HG03354 (cell line): ENCODE results near the gene PLPP3.

Experiments
- ATAC-seq: cut with Tn5 transposase; IDR thresholded peaks from one replicate; pipeline ENCODE4 v1.9.1; 2021; ENCODE audit warnings: mild to moderate bottlenecking; ENCODE audit not compliant: unreplicated experiment, poor library complexity, severe bottlenecking

PLPP3 gene

DNA sequence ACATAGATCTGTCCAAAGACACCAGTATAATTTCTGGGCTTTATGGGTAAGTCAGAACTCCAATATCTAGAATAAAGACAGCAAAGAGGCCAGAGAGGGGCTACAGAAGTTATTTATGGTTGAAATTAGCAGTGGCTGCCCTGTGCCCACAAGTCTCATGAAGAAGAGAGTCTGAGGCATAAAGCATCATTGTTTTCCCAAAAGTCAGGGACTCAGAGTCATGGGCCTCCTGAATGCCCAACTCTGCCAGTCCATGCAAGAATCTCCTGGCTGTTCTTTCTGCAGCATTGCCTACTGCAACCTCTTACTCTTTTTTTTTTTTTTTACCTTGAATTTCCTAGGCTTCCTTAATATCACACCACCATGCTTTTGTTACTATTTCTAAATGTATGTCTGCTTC, 49.6 kb downstream of the PLPP3 start:
- ATAC-seq = no peak

DNA sequence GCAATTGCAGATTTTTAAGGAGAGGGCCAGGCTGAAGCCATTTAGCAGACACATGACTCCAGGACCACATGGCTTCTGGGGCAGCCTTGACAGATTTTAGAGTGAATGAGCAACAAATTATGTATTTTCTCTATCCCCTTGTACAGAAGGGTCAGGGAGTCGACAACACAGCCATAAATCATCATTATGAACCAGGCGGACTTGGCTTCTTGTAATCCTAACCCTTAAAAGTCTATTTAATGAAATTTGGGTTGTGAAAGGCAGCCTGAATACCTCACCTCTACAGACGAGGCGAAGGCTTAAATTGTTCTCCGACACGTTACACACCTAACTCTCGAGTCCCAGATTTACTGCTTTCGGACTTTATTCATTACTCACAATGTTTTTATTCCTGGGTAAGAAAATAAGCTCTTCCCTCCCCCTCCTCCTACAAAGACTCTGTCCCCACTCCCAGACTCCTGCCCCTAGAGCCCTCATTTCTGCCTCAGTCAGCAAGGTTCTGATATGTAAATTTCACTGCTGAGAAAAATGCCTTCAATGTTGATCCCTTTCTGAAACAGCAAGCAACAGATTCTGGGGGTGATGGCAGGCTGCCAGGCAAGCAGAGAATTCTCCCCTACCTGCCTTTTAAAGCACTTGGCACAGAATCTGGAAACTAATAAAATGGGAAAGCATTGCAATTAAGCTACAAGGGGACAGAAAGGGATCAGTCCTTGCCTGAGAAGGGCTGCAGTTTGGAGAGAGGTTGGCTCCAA, 51.6 kb downstream of the PLPP3 start:
- no peak for ATAC-seq

GRCh38 chr1:56526571-56527174, 52.7 kb downstream of the PLPP3 start:
- peak; percentile 79 for ATAC-seq

DNA sequence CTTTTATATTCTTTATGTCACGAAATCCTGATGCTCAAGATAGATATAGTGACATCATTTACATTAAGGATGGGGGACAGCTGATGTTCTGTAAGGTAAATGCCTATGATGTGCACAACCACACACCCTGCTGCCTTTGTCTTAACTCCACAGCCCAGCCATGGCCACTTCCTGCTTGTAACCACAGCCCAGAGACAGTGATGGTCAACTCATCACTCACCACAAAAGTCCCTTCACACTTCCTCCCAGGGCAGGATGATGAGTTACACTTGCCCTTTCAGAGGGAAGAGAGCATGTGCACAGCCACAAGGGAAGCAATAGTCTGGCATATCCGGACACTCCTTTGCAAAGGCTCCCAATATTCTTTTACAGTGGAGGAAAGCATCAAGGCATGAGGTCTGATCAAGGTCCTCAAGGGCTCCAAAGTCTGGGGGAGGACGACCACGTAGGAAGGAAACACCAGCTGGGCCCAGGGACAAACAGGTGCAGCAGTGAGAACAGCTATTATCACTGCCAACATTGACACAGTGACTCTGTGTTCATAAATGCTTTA, 53.8 kb downstream of the PLPP3 start:
- peak; percentile 86 for ATAC-seq

DNA sequence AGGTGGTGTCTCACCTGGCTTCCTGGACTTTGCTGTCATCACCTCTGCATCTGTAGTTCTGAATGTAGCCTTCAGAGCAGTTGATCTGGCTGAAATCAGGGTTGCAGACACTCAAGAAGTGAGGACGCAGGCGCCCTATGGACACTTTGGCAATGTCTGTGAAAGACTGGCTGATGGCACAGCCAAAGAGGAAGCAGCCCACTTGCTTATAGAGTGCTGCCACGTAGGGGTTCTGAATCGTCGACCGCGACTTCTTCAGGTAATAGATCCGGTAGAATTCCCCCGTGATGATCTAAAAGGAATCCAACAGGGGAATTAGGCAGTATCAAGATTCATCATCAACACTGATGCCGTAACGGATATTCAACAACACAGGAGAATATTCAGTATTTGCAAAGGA, 55.1 kb downstream of the PLPP3 start:
- ATAC-seq = no peak

DNA sequence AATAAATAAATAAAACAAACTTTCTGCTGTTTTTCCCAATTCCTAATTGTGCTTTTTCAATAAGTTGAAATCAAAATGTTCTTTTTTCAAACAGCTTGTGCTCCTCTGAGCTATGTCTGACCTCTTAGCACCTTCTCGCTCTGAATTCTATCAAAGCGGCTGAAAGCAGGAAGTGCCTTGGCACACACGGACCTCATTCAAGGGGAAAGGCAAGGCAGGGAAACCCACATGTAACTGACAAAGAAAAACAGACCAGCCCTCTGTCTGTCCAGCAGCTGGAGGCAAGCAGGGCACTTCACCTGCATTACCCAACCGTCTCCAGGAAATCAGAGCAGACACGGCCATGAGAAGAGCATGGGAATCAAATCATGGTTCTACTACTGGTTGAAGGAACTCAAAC, 56.7 kb downstream of the PLPP3 start:
- ATAC-seq = no peak

DNA sequence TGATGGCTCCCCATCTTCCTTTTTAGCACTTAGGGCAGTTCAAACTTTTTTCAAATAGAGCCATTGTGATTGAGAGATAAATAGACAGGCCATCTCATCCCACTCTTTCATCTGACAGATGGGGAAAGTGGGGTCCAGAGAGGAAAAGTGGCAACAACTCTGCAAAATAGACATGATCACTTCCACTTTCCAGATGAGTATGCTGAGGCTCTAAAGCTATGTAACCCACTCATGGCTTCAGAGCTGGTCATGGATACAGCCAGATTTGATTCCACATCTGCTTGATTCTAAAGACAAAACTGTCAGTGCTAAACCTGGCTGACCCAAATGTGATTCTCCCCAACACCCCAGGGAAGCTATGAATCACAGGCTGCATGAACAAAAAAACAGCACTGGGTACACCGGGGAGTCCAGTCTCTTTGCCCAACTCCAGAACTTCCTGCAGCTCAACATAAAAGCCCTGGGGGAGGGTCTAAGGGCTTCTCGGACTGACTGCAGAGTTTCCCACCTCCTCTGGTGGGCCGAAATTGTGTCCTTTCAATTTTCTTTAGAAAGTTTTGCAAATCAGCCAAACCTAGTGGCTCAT, 59.3 kb downstream of the PLPP3 start:
- no peak for ATAC-seq

DNA sequence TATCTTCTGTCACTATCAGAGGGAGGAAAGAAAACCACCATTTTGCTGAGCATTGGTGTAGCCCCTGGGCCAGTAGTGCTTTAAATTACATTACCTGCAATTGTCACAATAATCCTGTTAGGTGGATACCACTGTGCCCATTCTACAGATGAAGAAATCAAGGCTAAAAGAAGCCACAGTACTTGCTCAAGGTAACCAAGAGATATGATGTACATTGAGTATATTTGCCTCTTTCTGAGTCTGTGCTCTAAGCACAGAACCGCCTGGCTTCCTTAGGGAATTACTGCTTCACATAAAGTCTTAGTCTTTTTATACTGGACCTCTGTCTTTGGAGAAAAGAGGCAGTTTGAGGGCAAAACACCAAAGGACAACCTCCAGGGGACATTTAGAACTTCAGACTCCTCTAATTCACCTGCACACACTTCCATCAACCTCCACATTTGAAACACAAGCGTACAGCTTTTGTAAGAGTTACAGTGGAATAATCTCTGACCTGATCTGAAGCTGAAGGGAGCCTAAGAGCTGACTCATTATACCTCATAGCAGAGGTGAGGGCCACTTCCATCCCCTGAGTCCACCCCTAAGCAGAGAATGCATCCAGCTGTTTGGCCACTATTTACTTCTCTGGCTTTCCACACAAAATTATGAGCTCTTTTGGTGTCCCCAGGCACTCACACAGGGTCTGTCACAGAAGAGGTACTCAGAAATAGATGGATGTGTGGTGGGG, 61.8 kb downstream of the PLPP3 start:
- no peak for ATAC-seq

GRCh38 chr1:56516539-56517252, 62.7 kb downstream of the PLPP3 start:
- ATAC-seq = peak; percentile 95

DNA sequence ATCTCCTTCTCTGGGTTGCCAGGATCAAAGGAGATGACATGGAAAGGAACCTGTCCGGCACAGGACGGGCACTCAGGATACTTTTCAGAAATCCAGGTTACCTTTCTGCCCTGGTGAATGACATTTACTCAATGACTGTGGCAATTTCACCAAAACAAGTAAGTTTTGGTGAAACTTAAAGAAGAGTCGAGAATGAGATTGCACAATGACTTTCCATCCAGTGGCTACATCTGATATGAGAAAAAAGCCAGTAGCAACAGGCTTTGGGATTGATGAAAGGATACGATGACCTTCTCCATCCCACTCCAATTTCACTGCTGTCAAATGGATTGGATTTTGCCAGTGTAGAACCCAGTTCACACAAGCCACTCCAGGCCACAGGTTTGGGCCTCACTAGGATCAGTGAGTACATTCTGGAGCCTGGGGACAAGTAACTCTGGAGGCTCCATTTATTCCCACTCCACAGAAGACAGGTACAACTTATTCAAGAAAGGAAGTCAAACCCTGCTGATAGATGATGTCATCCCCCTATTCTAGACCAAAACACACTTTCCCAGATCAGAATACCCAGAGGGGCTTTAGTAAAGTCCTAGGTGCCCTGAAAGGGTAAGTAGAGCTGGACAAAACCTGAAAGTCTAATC, 63.3 kb downstream of the PLPP3 start:
- ATAC-seq = no peak

- ATAC-seq = no peak
Measured at GRCh38 chr1:56512724-56513494, 66.5 kb downstream of the PLPP3 start.

DNA sequence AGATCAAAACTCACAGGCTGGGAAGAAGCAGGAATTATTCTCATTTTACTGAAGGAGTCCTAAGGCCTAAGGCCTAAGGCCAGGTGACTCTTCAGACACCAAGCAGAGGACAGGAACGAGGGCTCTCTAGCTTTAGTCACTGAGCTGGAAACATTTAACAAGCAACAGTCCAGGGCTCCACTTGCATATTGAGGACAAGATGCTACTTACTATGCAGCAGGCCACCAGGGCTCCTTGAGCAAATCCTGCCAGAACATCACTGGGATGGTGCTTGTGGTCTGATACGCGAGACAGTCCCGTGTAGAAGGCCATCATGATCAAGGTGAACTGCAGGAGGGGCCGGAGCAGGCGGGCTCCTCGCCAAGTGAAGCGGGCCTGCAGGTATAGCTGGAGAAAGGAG, 67.6 kb downstream of the PLPP3 start:
- ATAC-seq = no peak

DNA sequence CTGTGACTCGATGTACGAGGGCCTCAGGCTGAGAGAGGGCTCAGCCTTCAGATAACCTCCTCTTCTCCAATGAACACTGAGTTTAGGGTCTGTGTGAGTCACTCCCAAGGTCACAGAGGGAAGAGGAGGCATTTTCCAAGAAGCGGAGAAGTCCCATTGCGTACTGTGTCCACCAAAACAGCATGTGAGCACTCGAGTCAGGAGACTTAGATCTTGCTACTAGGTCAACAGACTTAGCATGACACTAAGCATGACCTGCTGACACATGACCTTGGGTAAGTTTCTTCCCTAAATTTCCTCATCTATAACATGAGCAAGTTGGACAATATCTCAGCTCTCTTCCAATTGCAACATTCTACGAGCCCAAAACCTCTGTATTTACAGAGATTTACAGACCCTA, 68.0 kb downstream of the PLPP3 start:
- ATAC-seq = no peak

GRCh38 chr1:56510642-56511021, 68.7 kb downstream of the PLPP3 start:
- no peak for ATAC-seq

DNA sequence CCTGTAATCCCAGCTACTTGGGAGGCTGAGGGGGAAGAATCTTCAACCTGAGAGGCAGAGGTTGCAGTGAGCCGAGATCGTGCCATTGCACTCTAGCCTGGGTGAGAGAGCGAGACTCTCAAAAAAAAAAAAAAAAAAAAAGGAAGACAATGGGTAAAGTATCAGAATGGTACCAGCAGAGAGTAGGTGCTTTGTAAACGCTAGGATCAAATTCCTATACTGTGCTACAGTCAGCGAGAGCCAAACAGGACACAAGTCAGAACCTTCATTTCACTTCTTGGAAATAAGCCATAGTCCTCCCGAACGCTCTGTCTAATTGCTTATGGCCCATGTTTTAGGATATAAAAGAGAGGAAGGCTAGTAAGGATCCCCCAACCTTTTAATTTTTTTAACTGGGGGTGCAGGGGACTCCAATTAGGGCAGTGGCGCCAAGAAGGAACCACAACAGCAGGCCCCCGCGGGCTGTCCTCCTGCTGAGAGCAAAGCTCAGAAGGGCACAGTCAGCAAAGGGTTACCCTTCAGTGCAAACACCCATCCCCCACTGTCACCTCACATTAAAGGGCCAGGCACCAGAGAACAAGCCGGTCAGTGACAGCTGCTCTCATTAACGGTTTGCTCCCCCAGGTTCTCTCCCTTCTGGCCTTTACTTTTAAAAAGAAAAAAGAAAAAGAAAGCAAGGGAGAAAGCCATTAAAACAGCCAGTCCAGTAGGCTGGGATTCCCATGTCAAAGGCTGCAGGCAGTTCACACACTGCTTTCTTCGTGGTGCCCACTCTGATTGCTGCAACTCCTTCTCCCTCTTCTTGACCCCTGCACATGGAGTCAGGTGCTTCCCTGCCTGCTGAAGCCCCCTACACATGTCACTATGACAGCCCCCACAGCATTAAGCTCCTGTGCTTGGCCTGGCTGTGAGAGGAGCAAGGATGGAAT, 69.4 kb downstream of the PLPP3 start:
- ATAC-seq = no peak

GRCh38 chr1:56508523-56508983, 70.8 kb downstream of the PLPP3 start:
- no peak for ATAC-seq

DNA sequence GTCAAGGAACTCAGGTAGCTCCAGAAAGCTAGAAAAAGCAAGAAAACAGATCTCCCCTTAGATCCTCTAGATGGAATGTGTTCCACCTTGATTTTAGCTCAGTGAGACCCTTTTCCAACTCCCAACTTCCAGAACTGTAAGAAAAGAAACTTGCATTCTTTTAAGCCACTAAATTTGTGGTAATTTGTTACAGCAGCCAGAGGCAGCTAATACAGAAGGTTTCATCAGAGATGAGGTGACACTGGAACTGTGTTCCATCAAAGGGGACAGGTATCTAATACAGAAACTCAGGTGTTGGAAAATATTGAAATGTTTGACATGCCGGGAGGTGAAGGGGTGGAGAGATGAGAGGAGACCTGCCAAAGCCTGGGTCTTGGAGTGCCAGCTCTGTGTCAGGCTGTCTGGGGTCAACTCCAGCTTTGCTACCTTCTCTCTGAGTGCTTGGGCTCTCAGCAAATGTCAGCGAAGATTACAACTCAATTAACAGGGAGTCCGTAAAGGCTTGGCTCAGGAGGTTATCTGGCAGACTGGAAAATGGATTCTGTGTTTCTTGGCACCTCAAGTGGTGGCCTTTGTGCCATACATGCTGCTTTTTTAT, 71.3 kb downstream of the PLPP3 start:
- ATAC-seq = no peak
